A673 (cell line): ENCODE data around the gene MYO15B. TPM values are rescaled to one million over a fixed set of nuclear protein-coding genes. Genes with fewer than 3 reads are reported as not detected.

Experiments used
- BruUV-seq: library from RNA; stranded (reverse); fragments of 400-500 nt; replicated peaks from 2 replicates; lab custom pipeline; 2021; lab: Mats Ljungman, UMichigan
- CTCF ChIA-PET: fragments of 300-600 bp; sonication (Branson Sonifier 250); formaldehyde crosslinking; loops from one replicate; lab custom pipeline; 2022; ENCODE audit warnings: antibody characterized with exemption; lab: Charles Lee
- POLR2A ChIA-PET: fragments of 300-600 bp; sonication (Branson Sonifier 250); formaldehyde crosslinking; loops from one replicate; lab custom pipeline; 2022; ENCODE audit warnings: antibody characterized with exemption; ENCODE audit not compliant: low non-redundant PET; lab: Charles Lee
- DNase-seq: peaks from one replicate; pipeline ENCODE4 v3.0.0-alpha.2; 2015; ENCODE audit warnings: low spot score
- H3K27ac ChIP-seq: fragments of 200-600 bp; sonication (generic); 2 replicates; pipeline ENCODE4 v1.5.1; 2016; ENCODE audit warnings: mixed run types, low read depth, mild to moderate bottlenecking, mixed read lengths, antibody characterized with exemption, low read length; ENCODE audit not compliant: poor library complexity, severe bottlenecking
- H3K27me3 ChIP-seq: fragments of 200-600 bp; sonication (generic); replicated peaks from 2 replicates; pipeline ENCODE4 v1.6.1; 2017; ENCODE audit warnings: mixed run types, low read depth, mild to moderate bottlenecking, mixed read lengths, antibody characterized with exemption, low read length; ENCODE audit not compliant: insufficient read depth, poor library complexity
- H3K36me3 ChIP-seq: fragments of 200-600 bp; sonication (generic); 2 replicates; pipeline ENCODE4 v1.6.1; 2016; ENCODE audit warnings: mixed run types, mild to moderate bottlenecking, mixed read lengths, antibody characterized with exemption, low read length; ENCODE audit not compliant: insufficient read depth, poor library complexity, severe bottlenecking
- H3K4me1 ChIP-seq: fragments of 200-600 bp; sonication (generic); 2 replicates; pipeline ENCODE4 v1.6.1; 2017; ENCODE audit warnings: mixed run types, mild to moderate bottlenecking, mixed read lengths, antibody characterized with exemption, low read length; ENCODE audit not compliant: insufficient read depth, poor library complexity, severe bottlenecking
- H3K4me3 ChIP-seq: fragments of 200-600 bp; sonication (generic); 2 replicates; pipeline ENCODE4 v1.5.1; 2016; ENCODE audit warnings: low read depth, mixed run types, mild to moderate bottlenecking, mixed read lengths, low read length; ENCODE audit not compliant: poor library complexity, severe bottlenecking
- H3K9me3 ChIP-seq: fragments of 200-600 bp; sonication (generic); 2 replicates; pipeline ENCODE4 v1.6.1; 2016; ENCODE audit warnings: mixed run types, low read depth, mild to moderate bottlenecking, mixed read lengths, antibody characterized with exemption, low read length; ENCODE audit not compliant: poor library complexity, severe bottlenecking
- CTCF ChIP-seq: fragments of 300-800, 200-600 bp; sonication (generic); conservative IDR thresholded peaks from 2 replicates; pipeline ENCODE4 v1.5.1; 2017; ENCODE audit warnings: low read depth, mild to moderate bottlenecking, antibody characterized with exemption, low read length, moderate library complexity, mixed read lengths
- EZH2 ChIP-seq: fragments of 200-600 bp; sonication (generic); IDR thresholded peaks from 2 replicates; pipeline ENCODE4 v1.6.1; 2017; ENCODE audit warnings: borderline replicate concordance, low read depth, mild to moderate bottlenecking, mixed read lengths, antibody characterized with exemption, low read length; ENCODE audit not compliant: poor library complexity, severe bottlenecking
- intact Hi-C: fragments of 100-400 bp; cut with micrococcal nuclease; formaldehyde crosslinking; loops from one replicate; pipeline ENCODE4 v1.10.0; 2022; ENCODE audit not compliant: unreplicated experiment
- total RNA-seq: library from RNA; stranded (reverse); gene quantifications from 2 replicates; pipeline ENCODE4 v1.2.3, GENCODE V29; 2021

The MYO15B gene
- total RNA-seq, 1 experiment from 2014 or later = 9.3 TPM

- no peak overlapping the region for H3K27ac ChIP-seq
- intact Hi-C loops = no loop called here
- H3K9me3 ChIP-seq = no peaks in the 10 kb centered on the region
- TF ChIP-seq EZH2 (no peak), CTCF (no peak)
- POLR2A ChIA-PET = no interaction called here
- peaks cover 12% of the 10 kb centered on the region for H3K4me1 ChIP-seq
- no peak for DNase-seq
- no TSS peak for BruUV-seq
- H3K4me3 ChIP-seq = no peak overlapping the region
- no peaks in the 10 kb centered on the region for H3K36me3 ChIP-seq
- CTCF ChIA-PET = interaction anchor here (2.0 kb wide), 1 partner anchor 119 kb away, joined by 6 read pairs; no protein-coding TSS in a partner anchor
- no peaks in the 10 kb centered on the region for H3K27me3 ChIP-seq
Measured at GRCh38 chr17:75629157-75629556, 41.6 kb downstream of the MYO15B start.

- ChIA-PET POLR2A (no interaction called here), CTCF (interaction anchor here (0.6 kb wide), 1 partner anchor 79 kb away, joined by 3 read pairs; no protein-coding TSS in a partner anchor)
- Histone ChIP-seq H3K27ac (no peak overlapping the region), H3K27me3 (no peaks in the 10 kb centered on the region), H3K9me3 (no peaks in the 10 kb centered on the region), H3K4me1 (peaks cover 14% of the 10 kb centered on the region), H3K4me3 (no peak overlapping the region), H3K36me3 (no peaks in the 10 kb centered on the region)
- intact Hi-C loops = no loop called here
- TF ChIP-seq CTCF = no peak
- no peak for DNase-seq
- no TSS peak for BruUV-seq
Measured at GRCh38 chr17:75630071-75630917, 42.7 kb downstream of the MYO15B start.

GRCh38 chr17:75631353-75631752 lies 43.8 kb downstream of the MYO15B start:
- ChIA-PET CTCF (interaction anchor here (0.6 kb wide), 1 partner anchor 14 kb away, joined by 4 read pairs; no protein-coding TSS in a partner anchor), POLR2A (no interaction called here)
- H3K27ac ChIP-seq = no peak overlapping the region
- no TSS peak for BruUV-seq
- TF ChIP-seq EZH2 = no peak
- no peak for TF ChIP-seq CTCF
- no peak for DNase-seq
- H3K4me1 ChIP-seq = peaks cover 14% of the 10 kb centered on the region
- no peak overlapping the region for H3K4me3 ChIP-seq
- no peaks in the 10 kb centered on the region for H3K27me3 ChIP-seq
- H3K9me3 ChIP-seq = no peaks in the 10 kb centered on the region
- H3K36me3 ChIP-seq = no peaks in the 10 kb centered on the region
- intact Hi-C loops = no loop called here
